T47D (cell line): ENCODE measurements around the gene MTTP.

Source experiments
- DNase-seq, 2 experiments: peaks; one replicate each; pipeline versions ENCODE4 v3.0.0 to v3.0.0-alpha.2; 2011 to 2012; ENCODE audit warnings: low read depth in 1 of 2, low spot score in 1 of 2
- JUND ChIP-seq: IDR thresholded peaks from 2 replicates; pipeline ENCODE4 v1.6.1; 2012; ENCODE audit warnings: low read depth
- in situ Hi-C: cut with HindIII; loops from 2 replicates; pipeline ENCODE4 v1.10.0; 2016; ENCODE audit warnings: low sequenced_read_pairs, low pct_unique_long_range_greater_than_20kb

MTTP gene

DNA sequence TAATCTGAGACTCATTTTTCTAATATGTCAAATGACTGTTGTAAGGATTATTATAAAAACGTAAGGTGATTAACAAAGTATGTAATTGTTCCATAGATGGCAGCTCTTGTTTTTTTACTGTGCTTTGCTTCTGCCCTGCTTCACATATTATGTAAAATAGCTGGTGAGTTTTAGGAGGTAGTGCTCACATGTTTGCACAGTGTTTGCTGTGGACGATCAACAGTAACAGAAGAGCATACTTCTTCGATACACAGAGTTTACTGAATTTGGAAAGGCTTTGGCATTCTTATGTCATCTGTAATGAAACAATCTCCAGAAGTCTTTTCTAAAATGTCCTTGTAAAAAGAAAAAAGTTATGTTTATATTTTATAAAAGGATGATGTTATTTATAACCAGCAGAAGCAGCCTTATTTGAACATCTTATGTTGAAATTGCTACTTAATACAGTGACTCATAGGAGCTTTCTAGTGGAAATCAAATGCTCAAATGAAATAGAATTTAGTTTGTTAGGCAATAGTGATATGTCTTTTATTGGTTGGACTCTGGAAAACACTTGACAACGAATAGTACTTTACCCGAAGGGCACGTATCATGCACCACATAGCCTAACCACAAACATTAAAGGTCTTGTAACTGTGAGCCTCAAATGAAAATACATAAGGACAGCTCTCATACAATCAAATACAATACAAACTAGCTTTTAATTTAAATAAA, 1.9 kb upstream of the MTTP start:
- in situ Hi-C loops: no loop called here
- DNase-seq: no peak
- TF ChIP-seq JUND: no peak

DNA sequence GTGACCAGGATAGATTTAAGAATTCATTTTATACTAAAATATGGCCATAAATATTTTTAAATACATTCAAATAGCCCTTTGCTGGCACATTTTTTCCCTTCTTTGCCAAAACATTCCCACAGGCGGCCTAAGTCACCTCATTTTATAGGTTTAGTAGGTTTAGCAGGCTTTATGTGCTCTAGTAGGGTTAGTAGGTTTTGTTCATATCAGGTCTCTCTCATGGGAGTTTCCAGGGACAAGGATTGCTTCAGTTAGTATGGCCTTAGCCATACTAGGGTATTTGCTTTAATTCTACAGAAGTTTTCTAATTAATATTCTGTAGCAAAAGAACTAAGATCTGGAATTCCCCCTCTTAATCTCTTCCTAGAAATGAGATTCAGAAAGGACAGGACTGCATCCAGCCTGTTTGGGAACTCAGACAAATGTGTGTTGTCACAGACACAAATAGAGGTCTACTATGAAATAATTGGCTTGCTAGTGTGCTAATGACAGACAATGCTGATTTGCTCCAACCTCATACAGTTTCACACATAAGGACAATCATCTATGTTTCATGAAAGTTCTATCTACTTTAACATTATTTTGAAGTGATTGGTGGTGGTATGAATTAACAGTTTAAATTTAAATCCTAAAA, 772 bp upstream of the MTTP start:
- in situ Hi-C loops: no loop called here
- no peak for DNase-seq
- no peak for TF ChIP-seq JUND

- DNase-seq: no peak
- no peak for TF ChIP-seq JUND
- in situ Hi-C loops: no loop called here
These were observed 4.1 kb downstream of the MTTP start for GRCh38 chr4:99578714-99579113.

GRCh38 chr4:99585516-99585915, 10.9 kb downstream of the MTTP start:
- no peak for DNase-seq
- no peak for TF ChIP-seq JUND
- in situ Hi-C loops: no loop called here

GRCh38 chr4:99586322-99586721, 11.7 kb downstream of the MTTP start:
- in situ Hi-C loops: no loop called here
- TF ChIP-seq JUND: no peak

GRCh38 chr4:99586797-99587196, 12.2 kb downstream of the MTTP start:
- DNase-seq: no peak
- in situ Hi-C loops: no loop called here
- TF ChIP-seq JUND: no peak

More at GRCh38 chr4:99586322-99586721, 11.7 kb downstream of the MTTP start:
- no peak for DNase-seq

DNA sequence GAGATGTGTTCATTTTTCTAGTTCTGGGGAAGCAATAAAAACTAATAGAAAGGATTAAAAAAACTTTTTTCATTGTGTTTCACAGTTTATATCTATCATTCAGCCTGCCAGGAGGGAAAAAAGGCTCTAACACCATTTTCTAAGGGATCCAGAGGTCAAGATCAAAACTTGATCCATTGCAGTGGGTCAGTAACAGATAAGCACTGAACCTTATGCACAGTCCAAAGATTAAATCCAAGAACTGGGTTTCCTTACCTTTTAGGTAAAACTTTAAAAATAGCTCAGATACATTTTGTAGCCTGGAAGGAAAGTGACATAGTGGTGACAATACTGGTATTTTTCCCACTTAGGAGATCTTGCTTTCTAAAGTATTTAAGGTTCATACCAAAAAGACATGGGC, 12.7 kb downstream of the MTTP start:
- DNase-seq: no peak
- in situ Hi-C loops: no loop called here
- TF ChIP-seq JUND: no peak

DNA sequence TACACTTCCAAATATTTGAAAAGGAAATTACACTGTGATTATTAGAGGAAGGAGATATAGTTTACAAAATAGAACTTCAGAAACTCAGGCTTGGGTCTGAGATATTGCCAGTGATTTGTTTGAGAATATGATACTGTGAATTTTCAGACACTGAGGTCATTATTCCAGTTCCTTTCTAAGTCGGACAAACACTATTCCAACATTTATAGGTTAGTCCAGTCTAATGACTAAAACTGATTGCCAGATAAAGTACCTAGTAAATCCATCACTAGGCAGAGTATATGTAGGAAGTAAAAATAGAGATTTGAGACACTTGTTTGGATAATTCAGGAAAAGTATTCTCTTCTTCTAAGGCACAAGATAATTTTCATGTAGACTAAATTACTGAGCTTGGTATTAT, 13.2 kb downstream of the MTTP start:
- no peak for DNase-seq
- TF ChIP-seq JUND: no peak
- in situ Hi-C loops: no loop called here

- TF ChIP-seq JUND: no peak
- peak in 1 of 2 experiments; percentile 6 for DNase-seq
- in situ Hi-C loops: no loop called here
These were observed 17.1 kb downstream of the MTTP start for GRCh38 chr4:99591757-99592156.

DNA sequence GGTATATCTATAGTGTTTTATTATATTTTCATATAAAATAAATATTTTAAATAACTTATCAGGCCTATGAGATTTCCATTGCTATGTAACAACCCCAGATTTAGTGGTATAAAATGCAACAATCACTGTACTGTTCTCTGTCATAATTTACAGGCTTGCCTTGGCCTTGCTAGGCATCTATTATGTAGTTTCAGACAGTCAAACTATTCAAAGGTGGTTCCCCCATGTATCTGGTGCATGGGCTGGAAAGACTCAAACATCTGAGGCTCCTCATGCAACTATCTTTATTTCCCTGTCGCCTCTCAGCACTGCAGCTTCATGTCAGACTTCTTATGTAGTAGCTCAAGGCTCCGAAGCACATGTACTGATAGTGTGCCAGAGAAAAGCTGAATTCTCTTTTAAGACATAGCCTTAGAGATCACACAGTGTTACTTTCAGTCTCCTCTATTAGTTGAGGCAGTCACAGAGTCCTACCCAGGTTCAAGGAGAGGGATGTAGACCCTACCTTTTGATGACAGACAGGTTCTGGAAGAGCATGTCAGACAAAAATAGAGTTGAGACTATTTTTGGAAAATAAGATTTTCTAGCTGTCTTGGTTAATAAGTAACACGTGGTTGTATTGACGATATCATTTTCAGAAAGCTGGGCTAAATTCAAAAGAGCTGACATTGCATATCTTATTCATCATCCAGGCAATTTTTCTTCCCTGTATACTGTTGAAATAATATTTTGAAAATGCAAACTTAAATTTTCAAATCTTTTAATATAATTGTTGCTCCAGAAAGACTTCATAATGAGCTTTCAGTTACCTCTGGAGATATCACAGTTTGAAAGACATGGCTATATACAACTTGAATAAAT, 19.4 kb downstream of the MTTP start:
- no peak for TF ChIP-seq JUND
- in situ Hi-C loops: no loop called here
- DNase-seq: no peak

DNA sequence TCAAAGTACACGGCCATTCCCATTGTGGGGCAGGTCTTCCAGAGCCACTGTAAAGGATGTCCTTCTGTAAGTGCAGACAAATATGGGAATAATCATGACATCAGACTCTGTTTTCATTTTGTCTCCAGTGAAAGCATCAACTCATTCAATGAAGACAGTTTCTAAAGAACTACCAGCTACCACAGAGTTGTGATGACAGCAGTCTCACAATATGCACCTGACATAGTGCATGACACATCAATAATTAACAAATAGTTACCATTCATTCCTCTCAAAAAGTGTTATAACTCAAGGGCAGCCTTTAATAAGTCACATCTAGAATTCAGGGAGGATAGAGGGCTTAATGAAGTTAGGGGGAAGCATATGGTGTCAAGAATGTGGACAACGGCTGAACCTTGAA, 20.2 kb downstream of the MTTP start:
- TF ChIP-seq JUND: no peak
- DNase-seq: no peak
- in situ Hi-C loops: no loop called here

DNA sequence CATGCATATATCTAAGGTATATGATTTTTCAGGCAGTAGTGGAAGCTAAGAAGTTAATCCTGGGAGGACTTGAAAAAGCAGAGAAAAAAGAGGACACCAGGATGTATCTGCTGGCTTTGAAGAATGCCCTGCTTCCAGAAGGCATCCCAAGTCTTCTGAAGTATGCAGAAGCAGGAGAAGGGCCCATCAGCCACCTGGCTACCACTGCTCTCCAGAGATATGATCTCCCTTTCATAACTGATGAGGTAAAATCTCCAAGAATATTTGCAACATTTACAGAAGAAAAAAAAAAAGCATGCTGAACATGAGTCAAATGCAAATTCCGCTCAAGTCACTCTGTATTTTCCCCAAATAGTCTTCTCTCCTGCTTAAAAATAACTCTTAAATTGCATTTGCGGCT, 32.1 kb downstream of the MTTP start:
- TF ChIP-seq JUND: no peak
- in situ Hi-C loops: no loop called here
- DNase-seq: no peak

- in situ Hi-C loops: no loop called here
- no peak for DNase-seq
- TF ChIP-seq JUND: no peak
These were observed 33.8 kb downstream of the MTTP start for GRCh38 chr4:99608417-99608816.
